SKM-1 (cell line): ENCODE data around the gene HARBI1.

ENCODE experiments used
- DNase-seq: peaks from one replicate; lab custom pipeline; 2025; ENCODE audit not compliant: unreplicated experiment; lab: John Stamatoyannopoulos, UW

The HARBI1 gene

DNA sequence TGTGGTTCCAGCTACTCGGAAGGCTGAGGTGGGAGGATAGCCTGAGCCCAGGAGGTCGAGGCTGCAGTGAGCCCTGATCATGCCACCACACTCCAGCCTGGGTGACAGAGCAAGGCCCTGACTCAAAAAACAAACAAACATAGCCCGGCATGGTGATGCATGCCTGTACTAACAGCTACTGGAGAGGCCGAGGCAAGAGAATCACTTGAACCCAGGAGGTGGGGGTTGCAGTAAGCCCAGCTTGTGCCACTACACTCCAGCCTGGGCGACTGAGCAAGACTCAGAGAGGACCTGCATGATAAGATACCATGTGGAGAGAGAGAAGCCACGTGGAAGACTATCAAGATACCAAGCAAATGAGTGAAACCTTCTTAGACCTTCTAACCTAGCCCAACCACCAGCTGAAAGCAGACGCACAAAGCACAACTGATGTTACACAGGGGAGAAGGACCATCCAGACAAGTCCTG is 59.3 kb downstream of the HARBI1 start:
- no peak for DNase-seq

DNA sequence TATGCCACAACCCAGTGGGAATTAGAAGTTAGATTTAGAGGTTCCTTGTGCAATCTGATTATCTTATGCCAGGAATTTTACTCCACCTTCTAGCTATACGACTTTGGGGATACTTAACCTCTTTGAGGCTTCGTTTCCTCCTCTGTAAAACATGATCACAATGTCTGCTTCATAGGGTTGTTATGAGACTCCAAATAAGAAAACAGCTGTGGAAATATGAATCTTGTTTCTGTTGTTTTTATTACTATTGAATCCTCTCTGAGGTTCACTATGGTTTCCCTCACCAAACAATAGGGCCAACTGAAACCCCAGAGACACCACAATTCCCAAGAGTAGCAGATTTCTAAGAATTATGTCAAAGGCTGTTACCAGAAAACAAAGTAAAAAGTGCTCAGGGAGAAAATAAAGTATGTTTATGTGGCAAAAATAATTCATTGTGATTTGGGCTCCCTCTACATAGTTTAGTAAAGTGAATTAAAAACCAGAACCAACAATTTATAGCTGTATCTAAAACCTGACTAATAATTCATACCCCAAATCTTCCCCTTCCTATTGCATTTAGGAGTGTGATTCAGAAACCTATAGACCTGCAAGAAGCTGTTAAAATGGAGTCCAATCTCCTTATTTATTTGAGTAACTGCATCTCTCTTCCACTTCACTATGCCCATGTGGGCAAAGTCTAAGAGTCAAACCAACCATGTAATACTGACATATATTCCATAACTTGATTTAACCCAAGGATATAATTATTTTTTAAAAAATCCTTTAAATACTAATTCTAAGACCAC is 61.6 kb downstream of the HARBI1 start:
- no peak for DNase-seq

DNA sequence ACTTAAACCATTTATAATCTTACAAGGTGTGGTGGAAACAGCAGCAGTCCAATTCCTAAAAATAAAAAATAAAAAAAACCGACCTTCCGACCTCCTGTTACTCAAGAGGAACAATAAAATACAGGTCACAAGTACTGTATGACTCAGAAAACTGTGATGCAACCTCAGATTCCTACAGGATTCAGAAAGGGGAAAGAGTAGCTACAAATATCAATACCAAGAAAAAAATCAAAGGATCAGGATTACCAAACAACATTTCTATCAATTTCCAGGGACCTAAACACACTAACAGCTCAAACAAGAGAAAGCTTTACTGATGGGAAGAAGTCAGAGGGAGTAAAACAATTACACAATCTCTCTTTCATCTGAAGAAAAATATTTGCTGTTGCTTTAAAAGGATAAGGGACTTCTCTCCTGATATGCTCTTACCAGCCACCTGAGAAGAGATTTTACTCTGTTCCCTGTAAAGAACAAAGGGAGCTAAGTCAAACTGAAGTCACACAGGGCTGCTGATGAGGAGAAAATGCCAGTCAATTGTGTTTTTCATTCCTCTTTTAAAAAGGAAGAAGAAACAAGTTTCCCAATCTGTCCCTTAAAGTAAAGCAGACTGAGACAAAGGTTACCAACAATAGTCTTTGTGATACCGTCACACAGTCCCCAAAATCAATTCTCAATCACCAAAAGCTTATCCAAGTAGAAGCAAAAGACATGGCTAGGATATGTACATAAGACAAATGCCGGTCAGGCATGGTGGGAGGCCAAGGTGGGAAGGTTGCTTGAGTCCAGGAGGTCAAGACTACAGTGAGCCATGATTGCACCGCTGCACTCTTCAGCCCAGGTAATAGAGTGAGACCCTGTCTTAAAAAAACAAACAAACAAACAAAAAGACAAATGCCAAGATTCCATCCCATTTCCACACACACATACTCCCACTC is 62.5 kb downstream of the HARBI1 start:
- peak; percentile 14 for DNase-seq

DNA sequence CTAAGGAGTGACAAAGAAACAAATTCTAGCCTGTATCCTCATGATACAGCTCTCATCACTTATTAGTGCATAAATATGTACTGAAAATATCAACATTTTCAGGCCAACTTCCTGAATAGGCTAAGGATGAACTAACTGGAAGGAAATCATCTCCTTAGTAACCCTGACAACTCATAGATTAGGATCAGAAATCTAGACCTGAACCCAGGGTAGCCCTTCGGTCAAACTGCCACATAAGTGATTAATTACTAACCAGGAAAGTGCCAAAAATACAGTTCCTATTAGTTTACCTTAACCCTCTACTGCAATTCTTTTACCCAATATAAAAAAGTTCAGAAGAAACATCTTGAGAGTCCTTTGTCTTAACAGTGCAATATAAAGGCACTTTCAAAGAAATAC is 63.2 kb downstream of the HARBI1 start:
- DNase-seq: no peak
